Measurements from ENCODE around the gene NQO1. TPM values are rescaled to one million over a fixed set of nuclear protein-coding genes. Genes with fewer than 3 reads are reported as not detected.

The NQO1 gene
- total and polyA plus RNA-seq, 10 donors, result 9.2 to 70.6 (median 20.6) TPM

DNA sequence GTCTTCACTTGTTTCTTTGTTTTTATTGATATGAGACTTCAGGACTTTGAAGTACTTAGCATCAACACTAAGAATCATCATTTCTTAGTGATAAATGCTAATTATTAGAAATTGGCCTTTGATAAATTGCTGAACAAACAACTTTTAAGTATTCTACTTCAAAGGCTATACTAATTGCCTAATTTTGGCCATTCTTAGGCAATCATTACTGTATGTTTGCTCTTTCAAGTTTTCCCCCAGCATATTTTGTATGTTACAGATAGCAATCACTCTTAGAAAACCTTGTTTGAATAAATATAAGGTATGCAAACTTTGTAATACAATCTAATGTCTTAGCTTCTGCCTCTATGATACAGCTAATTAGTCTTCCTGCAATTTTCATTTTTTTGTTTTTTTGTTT lies 46.0 kb downstream of the NQO1 start:
- H3K36me3 ChIP-seq, result peaks cover 0 to 100% (median 52%) of the 10 kb centered on the region in 6 donors
- no peaks in the 10 kb centered on the region for H3K27me3 ChIP-seq (replicated peaks in 1 of 7)
- intact Hi-C loops (cut with DNase I; ENCODE audit: low total_unique reads), result no loop called here
- no peak for TF ChIP-seq POLR2AphosphoS5 (IDR thresholded peaks at IDR 0.05)
- TF ChIP-seq, protein P1, sequence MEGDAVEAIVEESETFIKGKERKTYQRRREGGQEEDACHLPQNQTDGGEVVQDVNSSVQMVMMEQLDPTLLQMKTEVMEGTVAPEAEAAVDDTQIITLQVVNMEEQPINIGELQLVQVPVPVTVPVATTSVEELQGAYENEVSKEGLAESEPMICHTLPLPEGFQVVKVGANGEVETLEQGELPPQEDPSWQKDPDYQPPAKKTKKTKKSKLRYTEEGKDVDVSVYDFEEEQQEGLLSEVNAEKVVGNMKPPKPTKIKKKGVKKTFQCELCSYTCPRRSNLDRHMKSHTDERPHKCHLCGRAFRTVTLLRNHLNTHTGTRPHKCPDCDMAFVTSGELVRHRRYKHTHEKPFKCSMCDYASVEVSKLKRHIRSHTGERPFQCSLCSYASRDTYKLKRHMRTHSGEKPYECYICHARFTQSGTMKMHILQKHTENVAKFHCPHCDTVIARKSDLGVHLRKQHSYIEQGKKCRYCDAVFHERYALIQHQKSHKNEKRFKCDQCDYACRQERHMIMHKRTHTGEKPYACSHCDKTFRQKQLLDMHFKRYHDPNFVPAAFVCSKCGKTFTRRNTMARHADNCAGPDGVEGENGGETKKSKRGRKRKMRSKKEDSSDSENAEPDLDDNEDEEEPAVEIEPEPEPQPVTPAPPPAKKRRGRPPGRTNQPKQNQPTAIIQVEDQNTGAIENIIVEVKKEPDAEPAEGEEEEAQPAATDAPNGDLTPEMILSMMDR (IDR thresholded peaks at IDR 0.05 in 8 of 11, conservative IDR thresholded peaks at IDR 0.05 in 3 of 11), result no peak
- no peak for TF ChIP-seq POLR2A (IDR thresholded peaks at IDR 0.05)
- H3K9me3 ChIP-seq, result no peaks in the 10 kb centered on the region
- no peak overlapping the region for H3K4me3 ChIP-seq
- no peak for DNase-seq
- H3K27ac ChIP-seq, result no peak overlapping the region
- H3K4me1 ChIP-seq, result no peaks in the 10 kb centered on the region

DNA sequence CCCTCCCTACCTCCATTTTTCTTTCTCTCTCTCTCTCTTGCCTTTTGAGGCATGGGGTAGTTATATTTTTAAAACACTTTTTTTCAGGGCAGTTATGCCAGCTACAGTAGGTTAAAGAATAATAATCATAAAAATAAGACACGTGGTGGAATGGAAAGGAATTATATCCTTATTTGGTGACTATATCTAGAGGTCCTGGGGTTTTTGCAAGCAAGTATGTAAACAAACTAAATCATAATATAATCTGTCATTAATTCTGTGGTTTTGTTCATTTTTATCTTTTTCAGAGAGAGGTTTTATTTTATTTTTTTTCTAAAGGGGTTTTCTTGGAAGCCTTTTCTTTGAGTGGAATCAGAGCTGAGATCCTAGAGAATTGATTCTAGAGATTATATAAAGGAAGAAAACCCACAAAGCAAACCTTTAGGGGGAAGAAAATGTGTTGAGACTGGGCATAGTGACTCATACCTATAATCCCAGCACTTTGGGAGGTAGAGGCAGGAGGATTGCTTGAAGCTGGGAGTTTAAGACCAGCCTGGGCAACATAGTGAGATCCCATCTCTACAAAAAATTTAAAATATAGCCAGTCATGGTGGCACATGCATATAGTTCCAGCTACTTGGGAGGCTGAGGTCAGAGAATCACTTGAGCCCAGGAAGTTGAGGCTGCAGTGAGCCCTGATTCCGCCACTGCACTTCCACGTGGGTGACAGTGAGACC lies 53.2 kb downstream of the NQO1 start:
- peaks cover 0 to 95% (median 45%) of the 10 kb centered on the region in 6 donors for H3K36me3 ChIP-seq
- intact Hi-C loops (cut with DNase I; ENCODE audit: low total_unique reads), result no loop called here
- no peaks in the 10 kb centered on the region for H3K27me3 ChIP-seq (replicated peaks in 1 of 7)
- H3K4me3 ChIP-seq, result no peak overlapping the region
- no peak overlapping the region for H3K27ac ChIP-seq
- no peak for DNase-seq
- WGBS, 5 donors, result 70 to 96% (median 88%) methylated on average over 3 of the region's 3 CpGs
- H3K9me3 ChIP-seq, result no peaks in the 10 kb centered on the region
- TF ChIP-seq, protein P1 (IDR thresholded peaks at IDR 0.05 in 8 of 11, conservative IDR thresholded peaks at IDR 0.05 in 3 of 11), result no peak
- no peak for TF ChIP-seq POLR2A (IDR thresholded peaks at IDR 0.05)
- TF ChIP-seq POLR2AphosphoS5 (IDR thresholded peaks at IDR 0.05), result no peak
- H3K4me1 ChIP-seq, result no peaks in the 10 kb centered on the region

DNA sequence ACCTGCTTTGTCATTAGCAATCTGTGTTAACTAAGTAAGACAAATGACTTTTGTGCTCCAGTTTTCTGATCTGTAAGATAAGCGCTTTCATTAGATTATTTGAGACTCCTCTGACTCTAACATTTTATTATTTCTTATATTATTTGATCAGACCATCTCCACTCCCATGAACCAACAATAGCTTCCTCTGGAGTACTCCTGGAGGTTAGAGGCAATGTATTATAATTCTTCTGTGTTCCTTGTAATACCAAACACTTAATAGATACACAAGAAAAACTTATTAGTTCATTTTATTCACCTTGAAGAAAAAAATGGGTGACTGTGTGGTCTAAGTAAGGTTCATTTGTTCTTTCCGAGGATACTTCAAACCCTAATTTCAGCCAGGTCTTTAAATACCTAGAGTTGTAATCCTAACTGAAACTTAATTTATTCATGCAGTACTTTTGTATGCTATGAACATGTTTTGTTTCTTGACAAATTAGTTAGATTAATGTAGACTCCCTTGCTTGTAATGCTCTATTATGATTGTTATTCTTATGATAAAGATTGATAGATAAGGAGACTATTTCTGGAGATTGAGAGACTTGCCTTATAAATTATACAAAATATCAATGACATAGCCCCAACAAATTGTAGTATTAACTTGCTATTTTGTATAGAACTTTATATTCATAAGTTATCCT lies 53.9 kb downstream of the NQO1 start:
- intact Hi-C loops (cut with DNase I; ENCODE audit: low total_unique reads), result no loop called here
- H3K36me3 ChIP-seq, result peaks cover 0 to 94% (median 43%) of the 10 kb centered on the region in 6 donors
- 93 to 98% (median 98%) methylated on average over 2 of the region's 2 CpGs for WGBS, 5 donors

DNA sequence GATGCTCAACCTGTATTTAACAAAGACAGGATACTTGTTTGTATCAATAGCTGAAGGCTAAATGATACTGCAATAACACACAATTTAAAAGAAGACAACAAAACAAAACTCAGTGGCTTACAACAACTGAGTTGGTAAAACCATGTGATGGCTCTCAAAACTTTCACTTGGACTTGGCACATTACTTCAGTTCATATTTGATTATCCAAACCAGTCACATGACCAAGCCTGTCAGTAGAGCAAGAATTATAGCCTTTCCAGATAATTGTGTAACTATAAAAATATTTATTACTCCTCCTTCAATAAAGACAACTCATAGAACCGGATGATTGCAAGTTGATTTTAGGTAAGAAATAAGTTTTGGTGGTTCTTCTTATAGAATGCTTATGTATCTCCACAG lies 56.8 kb downstream of the NQO1 start:
- TF ChIP-seq, protein P1 (IDR thresholded peaks at IDR 0.05 in 8 of 11, conservative IDR thresholded peaks at IDR 0.05 in 3 of 11), result no peak
- TF ChIP-seq POLR2A (IDR thresholded peaks at IDR 0.05) (no peak), POLR2AphosphoS5 (IDR thresholded peaks at IDR 0.05) (no peak)
- Histone ChIP-seq H3K27ac (no peak overlapping the region), H3K9me3 (no peaks in the 10 kb centered on the region), H3K4me3 (no peak overlapping the region), H3K36me3 (peaks cover 0 to 72% (median 36%) of the 10 kb centered on the region in 6 donors), H3K4me1 (no peaks in the 10 kb centered on the region), H3K27me3 (replicated peaks in 1 of 7) (no peaks in the 10 kb centered on the region)
- no peak for DNase-seq
- WGBS, 5 donors, result 85 to 93% (median 88%) methylated on average over 1 of the region's 1 CpG
- intact Hi-C loops (cut with DNase I; ENCODE audit: low total_unique reads), result no loop called here

More for the DNA sequence above, 53.9 kb downstream of the NQO1 start:
- Histone ChIP-seq H3K4me1 (no peaks in the 10 kb centered on the region), H3K27ac (no peak overlapping the region), H3K9me3 (no peaks in the 10 kb centered on the region), H3K4me3 (no peak overlapping the region), H3K27me3 (replicated peaks in 1 of 7) (no peaks in the 10 kb centered on the region)
- DNase-seq, result no peak
- TF ChIP-seq, protein P1 (IDR thresholded peaks at IDR 0.05 in 8 of 11, conservative IDR thresholded peaks at IDR 0.05 in 3 of 11), result no peak
- TF ChIP-seq POLR2A (IDR thresholded peaks at IDR 0.05) (no peak), POLR2AphosphoS5 (IDR thresholded peaks at IDR 0.05) (no peak)

All from spleen (tissue), 11 donors.